ENCODE measurements around the gene SPATA46.

DNA sequence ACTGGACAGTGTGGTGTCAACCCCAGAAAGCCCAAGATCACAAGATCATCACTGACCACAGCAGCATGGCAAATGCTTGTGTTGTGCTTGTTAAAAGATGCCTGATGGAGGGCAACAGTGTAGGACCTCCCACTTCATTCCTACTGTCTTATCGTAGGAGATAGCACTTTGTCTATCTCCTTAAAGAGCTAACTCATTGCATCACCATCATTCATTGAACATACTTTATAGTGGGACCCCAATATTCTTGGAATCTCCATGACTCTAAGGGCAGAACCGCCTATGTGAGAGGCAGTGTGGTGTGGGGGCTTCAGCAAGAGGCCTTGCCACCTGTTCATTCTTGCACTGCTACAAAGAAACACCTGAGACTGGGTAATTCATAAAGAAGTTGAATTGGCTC, 40.3 kb upstream of the SPATA46 start:
- TF ChIP-seq, protein P1, sequence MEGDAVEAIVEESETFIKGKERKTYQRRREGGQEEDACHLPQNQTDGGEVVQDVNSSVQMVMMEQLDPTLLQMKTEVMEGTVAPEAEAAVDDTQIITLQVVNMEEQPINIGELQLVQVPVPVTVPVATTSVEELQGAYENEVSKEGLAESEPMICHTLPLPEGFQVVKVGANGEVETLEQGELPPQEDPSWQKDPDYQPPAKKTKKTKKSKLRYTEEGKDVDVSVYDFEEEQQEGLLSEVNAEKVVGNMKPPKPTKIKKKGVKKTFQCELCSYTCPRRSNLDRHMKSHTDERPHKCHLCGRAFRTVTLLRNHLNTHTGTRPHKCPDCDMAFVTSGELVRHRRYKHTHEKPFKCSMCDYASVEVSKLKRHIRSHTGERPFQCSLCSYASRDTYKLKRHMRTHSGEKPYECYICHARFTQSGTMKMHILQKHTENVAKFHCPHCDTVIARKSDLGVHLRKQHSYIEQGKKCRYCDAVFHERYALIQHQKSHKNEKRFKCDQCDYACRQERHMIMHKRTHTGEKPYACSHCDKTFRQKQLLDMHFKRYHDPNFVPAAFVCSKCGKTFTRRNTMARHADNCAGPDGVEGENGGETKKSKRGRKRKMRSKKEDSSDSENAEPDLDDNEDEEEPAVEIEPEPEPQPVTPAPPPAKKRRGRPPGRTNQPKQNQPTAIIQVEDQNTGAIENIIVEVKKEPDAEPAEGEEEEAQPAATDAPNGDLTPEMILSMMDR (conservative IDR thresholded peaks at IDR 0.05; ENCODE audit: low read length) = no peak
- TF ChIP-seq EZH2phosphoT487 (IDR thresholded peaks at IDR 0.05; ENCODE audit: borderline replicate concordance, low read depth, low read length) = no peak
